ENCODE results near the gene COLEC12.

GRCh38 chr18:432791-433190, 67.7 kb downstream of the COLEC12 start:
- TF ChIP-seq CTCF (IDR thresholded peaks at IDR 0.05) (no peak), POLR2A (IDR thresholded peaks at IDR 0.05) (no peak)
